RPMI7951 (cell line): ENCODE measurements around the gene CUBN. TPM values are rescaled to one million over a fixed set of nuclear protein-coding genes. Genes with fewer than 3 reads are reported as not detected.

ENCODE experiments used
- DNase-seq: peaks from one replicate; pipeline ENCODE4 v3.0.0-alpha.2; 2012; ENCODE audit warnings: low read depth
- total RNA-seq: library from RNA; depleted of rRNA; stranded (reverse); fragments of >200 nt; shearing (Covaris generic); gene quantifications from 2 replicates; pipeline ENCODE4 v1.2.3, GENCODE V29; 2014

Gene CUBN
- total RNA-seq, 1 experiment from 2014 or later, result 2.9 TPM

DNA sequence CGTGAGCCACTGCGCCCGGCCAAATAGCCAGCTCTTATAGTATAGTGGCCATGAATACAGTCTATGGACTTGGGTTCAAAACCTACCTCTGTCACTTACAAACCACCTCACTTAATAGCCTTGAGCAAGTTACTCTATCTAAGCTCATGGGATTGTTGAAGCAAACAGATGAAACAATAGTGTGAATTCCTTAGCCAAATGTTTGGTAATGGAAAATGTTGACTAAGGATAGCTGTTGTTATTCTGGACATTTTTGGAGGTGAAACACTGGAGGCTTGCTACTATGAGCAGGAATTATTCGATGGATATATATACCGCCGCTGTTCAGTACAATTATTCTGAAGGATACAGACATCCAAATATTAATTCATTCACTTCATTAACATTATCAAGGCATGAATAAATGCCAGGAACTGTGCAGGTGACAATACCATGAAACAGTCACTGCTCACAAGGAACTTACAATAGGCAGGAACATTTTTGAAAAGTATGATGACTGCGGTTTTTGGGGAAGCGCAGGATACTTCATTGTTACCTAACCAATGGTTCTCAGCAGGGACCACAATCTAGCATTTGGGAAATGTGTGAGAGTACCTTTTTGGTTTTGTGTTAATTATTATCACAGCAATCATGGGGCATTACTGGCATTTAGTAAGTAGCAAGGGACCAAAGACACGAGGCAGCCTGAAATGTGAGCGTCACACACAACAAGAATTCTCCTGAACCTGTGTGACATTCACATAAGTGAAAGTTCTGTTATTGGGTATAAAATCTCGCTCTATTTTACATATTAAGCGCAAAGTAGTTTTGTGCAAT, 55.7 kb downstream of the CUBN start:
- DNase-seq, result no peak

DNA sequence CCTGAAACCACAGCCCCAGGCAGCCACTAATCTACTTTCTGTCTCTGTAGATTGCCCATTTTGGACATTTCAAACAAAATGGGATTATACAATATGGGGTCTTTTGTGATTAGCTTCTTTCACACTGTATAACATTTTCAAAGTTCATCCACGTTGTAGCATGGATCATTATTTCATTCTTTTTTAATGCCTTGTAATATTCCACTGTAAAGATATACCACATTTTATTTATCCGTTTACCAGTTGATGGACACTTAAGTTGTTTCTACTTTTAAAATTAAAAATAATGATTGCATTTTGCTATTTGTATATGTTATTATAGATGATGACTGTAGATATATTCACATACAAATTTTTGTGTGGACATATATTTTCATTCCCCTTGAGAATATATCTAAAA, 60.7 kb downstream of the CUBN start:
- DNase-seq, result no peak

DNA sequence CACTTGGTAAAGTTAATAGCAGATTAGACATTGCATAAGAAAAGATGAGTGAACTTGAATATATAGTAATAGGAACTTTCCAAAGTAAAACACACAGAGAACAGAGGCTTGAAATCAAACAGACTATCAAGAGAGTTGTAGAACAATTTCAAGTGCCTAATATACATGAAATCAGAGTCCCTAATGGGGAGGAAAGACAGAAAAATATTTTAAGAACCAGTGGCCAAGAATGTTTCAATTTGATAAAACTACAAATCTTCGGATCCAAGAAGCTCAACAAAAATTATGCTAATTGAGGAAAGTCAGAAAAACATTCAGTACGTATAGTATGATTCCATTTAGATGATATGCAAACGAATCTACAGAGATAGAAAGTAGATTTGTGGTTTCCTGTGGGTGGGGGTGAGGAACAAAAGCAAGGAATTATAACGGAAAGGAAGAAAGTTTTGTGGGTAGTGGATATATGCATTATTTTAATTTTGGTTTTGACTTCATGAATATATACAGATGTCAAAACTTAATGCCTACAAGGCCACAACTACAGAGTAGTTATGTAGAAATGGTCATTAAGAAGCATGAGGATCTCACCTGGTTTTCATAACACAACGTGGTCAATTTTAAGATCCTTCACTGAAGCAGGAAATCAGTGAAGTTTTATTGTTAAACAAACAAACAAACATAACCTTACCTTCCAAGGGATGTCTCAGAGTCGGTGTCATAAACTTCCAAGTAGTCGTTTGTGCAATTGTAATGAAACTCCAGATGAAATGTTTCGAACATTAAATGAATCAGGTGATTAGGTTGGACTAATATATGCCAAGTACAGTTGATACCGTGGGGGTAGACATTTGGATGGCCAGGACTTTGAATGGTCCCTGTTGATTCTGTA, 62.0 kb downstream of the CUBN start:
- DNase-seq, result no peak

DNA sequence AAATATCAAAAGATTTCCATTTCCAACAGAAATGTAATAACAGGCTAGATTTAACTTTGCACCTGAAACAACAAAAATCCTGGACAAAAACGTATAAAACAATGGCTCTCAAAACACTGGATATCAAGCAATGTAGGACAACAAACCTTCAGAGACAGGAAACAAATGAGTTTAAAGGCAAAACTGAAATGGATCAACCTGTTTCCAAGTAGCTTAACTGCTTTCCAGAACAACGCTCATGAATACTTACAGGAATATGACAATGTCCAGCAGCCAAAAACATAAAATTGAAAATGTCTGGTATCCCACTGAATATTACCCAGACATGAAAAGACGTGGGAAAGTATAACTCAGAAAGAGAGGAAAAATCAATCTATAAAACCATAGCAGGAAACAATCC, 62.8 kb downstream of the CUBN start:
- no peak for DNase-seq

DNA sequence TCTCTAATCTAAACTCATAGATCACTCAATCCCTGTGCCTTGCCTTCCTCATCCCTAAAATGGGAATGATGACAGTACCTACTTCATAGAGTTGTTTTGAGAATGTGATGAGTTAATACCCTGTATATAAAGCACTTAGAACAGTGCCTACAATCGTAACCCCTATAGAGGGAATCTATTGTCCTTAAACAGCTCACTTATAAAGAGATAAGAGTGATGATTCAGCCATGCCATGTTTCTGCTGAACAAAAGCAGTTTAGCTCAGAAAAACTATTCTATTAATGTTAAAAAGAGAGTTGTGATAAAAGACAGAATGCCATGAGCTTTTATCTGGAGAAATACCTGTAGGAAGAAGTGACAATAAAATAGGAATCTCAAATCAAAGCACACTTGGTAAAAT, 63.6 kb downstream of the CUBN start:
- DNase-seq, result no peak

DNA sequence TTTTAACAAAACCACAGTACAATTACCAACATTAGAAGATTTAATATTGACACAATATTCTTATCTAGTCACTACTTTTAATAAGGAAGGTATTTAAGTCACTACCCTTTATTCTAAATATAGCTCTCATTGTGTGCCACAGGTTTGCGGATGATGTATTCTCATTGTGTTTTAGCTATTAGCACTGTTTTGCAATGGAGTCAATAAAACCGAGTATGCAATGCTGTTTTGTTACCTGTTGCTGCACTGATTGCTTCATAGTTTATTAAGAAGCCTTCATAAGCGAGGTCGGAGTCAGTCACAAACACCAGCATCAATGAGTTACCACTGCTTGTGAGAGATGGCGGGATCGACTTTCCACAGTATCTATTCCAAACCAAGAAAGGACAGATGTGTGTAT, 64.3 kb downstream of the CUBN start:
- DNase-seq, result no peak

DNA sequence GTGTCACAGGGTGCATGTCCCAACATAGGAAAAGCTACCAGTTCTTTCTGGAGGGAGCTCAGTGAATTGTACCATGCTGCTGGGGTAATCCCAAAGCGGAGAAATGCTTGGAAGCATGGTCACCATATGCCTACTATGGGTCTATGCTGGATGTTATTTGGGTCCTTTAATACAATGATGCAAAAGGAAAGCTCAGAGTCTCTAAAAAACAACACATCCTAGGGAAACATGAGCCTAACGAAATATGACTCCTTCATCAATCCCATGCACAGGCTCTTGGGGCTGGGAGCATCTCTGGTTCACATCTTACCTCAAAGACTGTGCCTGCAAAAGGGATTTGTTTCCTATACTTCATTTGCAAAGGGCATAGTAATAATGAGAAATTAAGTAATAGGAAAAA, 65.2 kb downstream of the CUBN start:
- peak; percentile 38 for DNase-seq

DNA sequence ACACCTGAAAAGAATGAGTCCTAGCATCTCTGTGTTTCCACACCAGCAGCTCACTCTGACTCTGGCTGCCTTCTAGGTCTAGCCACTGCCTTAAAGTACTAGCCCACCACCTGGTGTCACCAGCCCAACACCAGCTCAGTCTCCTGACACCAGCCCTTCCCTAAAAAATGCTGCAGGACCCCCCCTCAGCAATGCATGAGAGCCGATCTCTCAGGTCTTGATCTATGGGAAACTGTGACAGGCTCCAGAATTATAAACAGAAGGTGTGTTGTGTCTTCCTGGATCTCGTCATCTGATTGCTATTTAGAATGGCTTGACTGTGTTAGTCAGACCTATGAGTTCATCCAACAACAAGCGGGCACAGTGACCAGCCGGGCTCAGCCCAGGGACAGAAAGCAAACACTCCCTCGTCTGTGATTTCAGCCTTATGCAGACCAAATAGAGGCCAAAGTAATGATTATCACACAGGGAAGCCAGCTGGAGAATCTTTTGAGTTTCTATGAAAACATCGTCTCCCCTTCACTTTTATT, 66.6 kb downstream of the CUBN start:
- peak; percentile 97 for DNase-seq

DNA sequence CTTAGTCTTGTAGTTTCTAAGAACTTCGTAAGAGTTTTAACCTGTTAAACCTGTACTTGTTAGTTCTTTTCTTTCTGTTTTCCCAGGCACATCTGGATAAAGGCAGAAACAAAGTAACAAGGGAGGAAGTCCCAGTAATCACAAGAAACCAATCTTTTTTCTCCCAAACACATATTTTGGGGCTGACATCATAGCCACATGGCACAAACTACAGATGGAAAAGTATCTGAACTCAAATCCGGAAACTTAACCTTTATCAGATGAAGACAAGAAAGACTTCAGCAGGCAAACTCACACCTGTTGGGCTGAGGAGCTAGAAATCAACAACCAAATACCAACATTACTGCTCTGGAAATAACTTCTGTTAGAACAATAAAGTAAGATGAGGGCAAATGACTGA, 67.1 kb downstream of the CUBN start:
- DNase-seq, result peak; percentile 95

DNA sequence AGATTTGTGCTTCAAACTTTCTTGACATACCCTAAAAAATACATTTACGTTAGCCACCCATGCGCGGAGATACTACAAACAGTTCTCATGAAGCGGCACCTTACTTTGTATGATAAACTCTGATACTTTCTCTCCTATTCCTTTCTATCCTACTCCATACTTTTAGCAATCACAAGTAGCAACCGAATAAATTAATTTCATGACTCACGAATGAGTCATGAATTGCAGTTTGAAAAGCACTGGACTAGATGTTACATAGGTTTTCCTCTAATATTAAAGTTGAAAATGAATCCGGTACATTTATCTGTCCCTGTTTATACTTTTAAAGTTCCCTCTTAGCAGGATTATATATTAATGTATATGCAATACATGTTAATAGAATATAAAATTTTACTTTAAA, 67.6 kb downstream of the CUBN start:
- peak; percentile 91 for DNase-seq

DNA sequence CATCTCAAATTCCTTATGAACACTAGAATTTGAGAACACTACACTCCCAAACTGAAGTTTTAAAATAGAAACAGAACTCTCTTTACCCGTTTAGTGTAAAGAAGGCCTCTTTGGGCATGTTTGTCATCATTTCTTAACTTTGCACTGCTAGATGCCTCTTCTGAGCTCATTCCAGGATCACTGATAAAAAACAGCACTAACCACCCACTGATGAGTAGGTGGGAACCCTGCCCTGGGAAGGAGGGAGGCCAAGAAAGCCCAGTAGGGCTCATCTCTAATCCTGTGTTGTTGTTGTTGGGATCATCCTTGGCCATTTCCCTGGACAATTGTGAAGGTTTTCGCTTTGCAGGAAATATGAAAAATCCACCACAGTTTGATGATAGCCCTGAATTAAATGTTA, 68.2 kb downstream of the CUBN start:
- peak; percentile 55 for DNase-seq

DNA sequence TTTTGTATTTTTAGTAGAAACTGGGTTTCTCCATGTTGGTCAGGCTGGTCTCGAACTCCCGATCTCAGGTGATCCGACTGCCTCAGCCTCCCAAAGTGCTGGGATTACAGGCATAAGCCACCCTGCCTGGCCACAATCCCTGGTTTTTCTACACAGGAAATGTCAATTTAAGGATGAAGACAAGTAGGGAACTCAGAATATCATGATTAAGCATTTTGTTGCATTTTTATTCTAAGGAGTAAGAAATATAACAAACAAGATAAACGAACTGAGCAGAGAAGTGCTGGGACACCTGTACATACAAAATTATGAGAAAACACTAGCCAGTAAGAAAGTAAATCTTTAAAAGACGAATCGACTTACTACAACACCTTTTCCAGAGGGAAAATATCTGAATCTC, 69.3 kb downstream of the CUBN start:
- no peak for DNase-seq

DNA sequence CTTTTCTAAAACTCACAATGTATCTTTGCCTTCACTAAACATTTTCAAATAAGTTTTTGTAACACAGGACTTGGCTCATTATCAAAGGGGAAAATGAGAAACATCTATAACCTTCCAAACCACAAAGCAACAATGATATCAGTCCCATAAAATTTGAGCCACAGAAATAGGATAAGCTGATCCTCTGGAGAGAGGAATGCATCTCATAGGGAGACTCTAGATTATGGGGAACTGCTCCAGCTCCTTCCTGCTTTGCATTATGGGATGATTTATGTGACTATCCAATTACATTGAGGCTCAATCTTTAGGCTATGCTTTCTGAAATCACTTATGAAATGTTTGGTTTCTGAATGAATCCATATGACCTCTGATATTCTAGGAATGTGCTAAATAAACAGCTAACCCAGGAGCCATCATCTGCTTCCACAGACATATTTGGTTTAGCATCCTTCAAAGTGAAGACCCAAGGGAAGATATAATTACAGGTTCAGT, 70.4 kb downstream of the CUBN start:
- DNase-seq, result peak; percentile 92

DNA sequence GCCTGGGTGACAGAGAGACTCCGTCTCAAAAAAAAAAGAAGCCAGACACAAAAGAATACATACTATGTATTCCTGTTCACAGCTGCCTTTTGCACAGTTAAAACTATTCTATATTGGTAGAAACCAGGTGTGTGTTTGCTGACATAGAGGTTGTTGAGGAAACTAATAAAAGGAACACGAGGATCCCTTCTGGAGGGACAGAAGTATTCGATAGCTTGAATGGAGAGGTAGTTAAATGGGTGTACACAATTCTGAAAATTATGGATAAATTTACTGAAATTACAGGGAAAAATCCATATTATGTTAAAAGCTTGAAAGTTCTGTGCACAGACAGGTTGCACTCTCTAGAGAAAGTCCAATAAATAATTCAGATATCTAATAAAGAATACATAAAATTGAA, 71.5 kb downstream of the CUBN start:
- DNase-seq, result no peak

DNA sequence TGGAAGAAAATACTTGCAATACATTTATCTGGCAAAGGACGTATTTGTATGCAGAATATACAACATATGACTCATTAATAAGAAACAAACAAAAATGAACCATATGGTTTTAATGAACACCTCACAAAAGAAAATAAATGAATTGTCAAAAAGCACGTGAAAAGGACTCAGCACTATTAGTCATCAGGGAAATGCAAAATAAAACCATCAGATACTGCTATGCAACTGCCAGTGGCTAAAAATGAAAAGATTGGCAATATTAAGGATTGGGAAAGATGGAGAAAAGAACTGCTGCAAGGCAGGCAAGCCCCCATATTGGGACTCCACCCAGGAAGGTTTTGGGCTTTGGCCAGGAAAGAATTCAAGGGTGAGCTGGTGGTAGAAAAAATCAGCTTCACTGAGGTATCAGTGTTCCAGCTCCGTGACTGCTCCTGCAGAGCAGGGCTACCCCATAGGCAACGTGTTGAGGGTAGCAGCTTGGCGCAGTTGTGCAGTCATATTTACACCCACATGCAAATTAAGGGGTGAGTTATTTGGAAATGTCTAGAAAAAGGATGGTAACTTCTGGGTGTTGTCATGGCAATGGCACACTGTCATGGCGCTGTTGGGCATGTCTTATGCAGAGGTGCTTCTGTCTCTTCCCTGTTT, 72.7 kb downstream of the CUBN start:
- peak; percentile 77 for DNase-seq

DNA sequence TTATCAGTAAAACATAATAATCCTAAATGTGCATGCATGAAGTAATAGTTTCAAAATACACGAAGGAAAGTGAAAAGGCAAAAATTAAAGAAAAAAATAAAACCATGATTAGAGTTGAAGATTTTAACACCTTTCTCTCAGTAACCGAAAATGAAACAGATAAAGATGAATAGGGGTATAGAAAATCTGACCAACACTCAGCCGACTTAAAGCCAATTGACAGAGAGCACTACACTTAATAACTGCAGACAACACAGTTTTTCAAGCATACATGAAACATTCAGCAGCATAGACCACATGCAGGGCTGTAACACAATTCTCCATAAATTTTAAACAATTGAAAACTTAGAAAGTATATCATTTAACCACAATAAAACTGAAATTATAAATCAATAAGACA, 76.1 kb downstream of the CUBN start:
- no peak for DNase-seq

DNA sequence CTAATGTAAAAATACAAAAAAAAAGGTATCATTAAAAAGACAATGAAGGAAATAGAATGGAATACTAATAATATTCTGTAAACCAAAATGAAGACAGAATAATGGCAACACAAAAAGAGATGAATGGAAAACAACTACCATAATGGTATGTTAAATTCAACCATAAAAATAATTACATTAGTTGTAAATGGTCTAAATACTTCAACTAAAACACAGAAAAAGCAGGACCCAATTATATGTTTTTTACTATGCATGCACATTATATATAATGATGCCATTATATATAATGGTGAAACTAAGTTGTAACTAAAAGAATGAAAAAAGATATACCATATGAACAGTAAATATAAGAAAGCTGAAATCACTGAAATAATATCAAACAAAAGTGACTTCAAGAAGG, 76.5 kb downstream of the CUBN start:
- DNase-seq, result no peak

DNA sequence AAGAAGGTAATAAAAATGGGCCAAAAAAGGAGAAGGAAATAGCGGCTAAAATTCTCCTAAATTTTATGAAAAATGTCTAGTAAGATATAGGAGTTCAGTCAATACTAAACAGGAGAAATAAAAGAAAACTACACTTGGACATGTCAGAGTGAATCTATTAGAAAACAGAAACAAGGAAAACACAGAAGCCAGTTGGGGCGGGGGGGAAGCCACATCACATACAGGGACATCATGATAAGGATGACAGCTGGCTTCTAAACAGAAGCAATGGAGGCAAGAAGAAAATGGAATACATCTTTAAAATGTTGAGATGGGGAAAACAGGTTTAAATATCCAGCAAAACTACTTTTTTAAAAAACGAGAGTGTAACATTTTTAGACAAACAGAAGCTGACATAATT, 77.8 kb downstream of the CUBN start:
- DNase-seq, result no peak

DNA sequence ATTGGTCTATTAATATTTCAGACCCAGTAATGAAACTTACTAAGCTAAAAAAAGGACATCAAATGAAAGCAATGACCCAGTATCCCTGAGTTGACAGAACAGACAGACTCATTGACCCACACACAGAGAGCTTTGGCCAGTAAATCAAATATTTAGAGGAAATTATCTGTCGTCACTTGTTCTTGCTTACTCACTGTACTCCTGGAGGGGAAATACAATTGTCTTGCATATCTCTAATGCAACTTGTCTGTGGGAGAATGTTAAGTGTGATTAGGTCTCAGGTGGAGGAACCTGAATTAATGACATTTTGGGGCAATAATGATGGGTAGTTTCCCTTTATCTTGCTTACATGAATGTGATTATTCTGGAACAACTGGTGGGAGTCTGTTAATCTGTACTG, 80.4 kb downstream of the CUBN start:
- no peak for DNase-seq

DNA sequence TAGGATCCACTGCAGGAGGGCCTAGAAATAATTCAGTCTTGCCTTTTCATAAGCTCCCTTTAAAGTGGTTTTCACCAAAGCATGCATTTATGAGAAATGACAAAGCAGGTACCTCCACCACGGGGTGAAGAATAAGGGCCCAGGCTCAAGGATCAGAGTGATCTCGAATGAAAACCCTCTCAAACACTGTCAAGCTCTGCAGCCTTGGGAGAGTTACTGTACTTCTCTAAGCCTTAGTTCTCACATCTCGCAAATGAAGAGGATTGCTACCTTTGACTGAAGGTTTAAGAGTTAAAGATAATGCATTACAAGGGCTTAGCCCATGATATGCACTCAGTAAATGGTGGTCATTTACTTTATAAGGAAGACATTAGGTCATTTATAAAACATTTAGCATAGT, 81.7 kb downstream of the CUBN start:
- DNase-seq, result no peak

DNA sequence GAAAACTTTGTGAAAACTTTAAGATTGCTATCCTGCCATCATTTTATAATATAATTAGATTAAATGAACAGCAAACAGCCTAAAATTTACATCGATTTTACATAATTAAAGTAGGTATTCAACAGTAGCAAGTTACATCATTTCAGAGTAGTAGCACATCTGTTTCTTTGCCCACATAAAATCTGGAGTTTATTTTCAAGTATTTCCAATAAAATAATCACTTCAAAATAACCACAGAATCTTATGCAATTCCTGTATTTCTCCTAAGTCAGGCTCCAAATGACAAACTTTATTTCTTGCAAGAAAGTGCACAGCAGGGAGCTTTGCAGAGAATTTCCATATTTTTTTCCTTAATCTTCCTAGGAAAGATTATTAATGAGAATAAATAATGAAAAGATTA, 82.6 kb downstream of the CUBN start:
- no peak for DNase-seq

DNA sequence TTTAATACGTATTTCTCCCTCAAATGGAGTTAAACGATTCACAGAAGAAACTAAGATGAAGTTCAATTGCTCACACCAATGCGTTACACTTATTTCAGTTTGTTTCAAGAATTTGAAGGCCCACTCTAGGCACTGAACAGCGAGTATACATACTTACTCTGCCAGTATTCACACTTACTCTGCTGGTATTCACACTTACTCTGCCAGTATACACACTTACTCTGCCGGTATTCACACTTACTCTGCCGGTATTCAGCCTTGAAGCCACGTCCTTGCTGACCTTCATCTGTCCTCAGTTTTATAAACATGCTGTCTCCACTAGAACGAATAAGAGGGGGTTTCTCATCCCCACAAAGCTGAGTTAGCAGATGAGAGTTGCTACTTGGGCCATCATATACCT, 86.0 kb downstream of the CUBN start:
- DNase-seq, result no peak
